PC-3 (cell line): Measurements from ENCODE around the gene CLIC4. TPM values are rescaled to one million over a fixed set of nuclear protein-coding genes. Genes with fewer than 3 reads are reported as not detected.
"Not testable (repeated sequence)": the region's sequence is repeated elsewhere in the genome, so short reads cannot be mapped to it uniquely, and the experiment has no call there.

Source experiments
- ATAC-seq: fragments of 200-7000 bp; cut with Tn5 transposase; 2 replicates; pipeline ENCODE4 v1.9.1; 2020; ENCODE audit warnings: mild to moderate bottlenecking, moderate library complexity
- BruUV-seq: library from RNA; stranded (reverse); fragments of 400-500 nt; replicated peaks from 2 replicates; lab custom pipeline; 2021; lab: Mats Ljungman, UMichigan
- CTCF ChIA-PET: fragments of 300-600 bp; sonication (Branson Sonifier 250); formaldehyde crosslinking; loops from one replicate; lab custom pipeline; 2022; ENCODE audit warnings: antibody characterized with exemption; lab: Charles Lee
- POLR2A ChIA-PET: fragments of 300-600 bp; sonication (Branson Sonifier 250); formaldehyde crosslinking; loops from one replicate; lab custom pipeline; 2022; ENCODE audit warnings: antibody characterized with exemption; ENCODE audit not compliant: unreplicated experiment; lab: Charles Lee
- DNase-seq: peaks from one replicate; pipeline ENCODE4 v3.0.0-alpha.2; 2015
- H2AFZ ChIP-seq: fragments of 300-600 bp; sonication (generic); 2 replicates; pipeline ENCODE4 v1.6.0; 2016; ENCODE audit warnings: antibody characterized with exemption, low read length
- H3F3A ChIP-seq: fragments of 300-600 bp; sonication (generic); one replicate; pipeline ENCODE4 v1.6.0; 2017; ENCODE audit warnings: antibody characterized with exemption, low read length, control low read depth, mild to moderate bottlenecking; ENCODE audit not compliant: unreplicated experiment
- H3K27ac ChIP-seq: fragments of 300-600 bp; sonication (generic); 2 replicates; pipeline ENCODE4 v1.5.1; 2016; ENCODE audit warnings: mild to moderate bottlenecking, low read length
- H3K27me3 ChIP-seq: fragments of 300-600 bp; sonication (generic); 2 replicates; pipeline ENCODE4 v1.6.1; 2016; ENCODE audit warnings: low read length, mixed read lengths
- H3K36me3 ChIP-seq: fragments of 300-600 bp; sonication (generic); 2 replicates; pipeline ENCODE4 v1.6.1; 2016; ENCODE audit warnings: low read depth, mixed run types, low read length, mixed read lengths
- H3K4me1 ChIP-seq: fragments of 300-600 bp; sonication (generic); 2 replicates; pipeline ENCODE4 v1.5.1; 2016; ENCODE audit warnings: low read length; ENCODE audit not compliant: insufficient read depth
- H3K4me2 ChIP-seq: fragments of 300-600 bp; sonication (generic); 2 replicates; pipeline ENCODE4 v1.6.0; 2016; ENCODE audit warnings: low read length
- H3K4me3 ChIP-seq: fragments of 300-600 bp; sonication (generic); 2 replicates; pipeline ENCODE4 v1.5.1; 2016; ENCODE audit warnings: mild to moderate bottlenecking, low read length, mixed read lengths
- H3K79me2 ChIP-seq: fragments of 300-600 bp; sonication (generic); 2 replicates; pipeline ENCODE4 v1.6.1; 2017; ENCODE audit warnings: low read length, mixed read lengths
- H3K9ac ChIP-seq: fragments of 300-600 bp; sonication (generic); 2 replicates; pipeline ENCODE4 v1.6.0; 2016; ENCODE audit warnings: mild to moderate bottlenecking, low read length
- H3K9me2 ChIP-seq: fragments of 300-600 bp; sonication (generic); replicated peaks from 2 replicates; pipeline ENCODE4 v1.6.1; 2016; ENCODE audit warnings: mixed run types, low read length, mixed read lengths
- H3K9me3 ChIP-seq: fragments of 300-600 bp; sonication (generic); 2 replicates; pipeline ENCODE4 v1.6.1; 2016; ENCODE audit warnings: low read length, mixed read lengths
- H4K20me1 ChIP-seq: fragments of 300-600 bp; sonication (generic); 2 replicates; pipeline ENCODE4 v1.6.1; 2016; ENCODE audit warnings: low read length, mixed read lengths
- CTCF ChIP-seq: fragments of 300-600 bp; sonication (generic); conservative IDR thresholded peaks from 2 replicates; pipeline ENCODE4 v1.5.1; 2017; ENCODE audit warnings: antibody characterized with exemption, low read depth, mild to moderate bottlenecking, low read length
- EZH2 ChIP-seq: fragments of 300-600 bp; sonication (generic); IDR thresholded peaks from one replicate; pipeline ENCODE4 v1.6.1; 2017; ENCODE audit warnings: antibody characterized with exemption, mild to moderate bottlenecking, low read length; ENCODE audit not compliant: unreplicated experiment
- EZH2phosphoT487 ChIP-seq: fragments of 300-600 bp; sonication (generic); IDR thresholded peaks from 2 replicates; pipeline ENCODE4 v1.6.1; 2018; ENCODE audit warnings: mild to moderate bottlenecking, antibody characterized with exemption, low read length, borderline replicate concordance
- intact Hi-C: fragments of 100-400 bp; cut with micrococcal nuclease; formaldehyde crosslinking; loops from 2 replicates; pipeline ENCODE4 v1.9.0; 2023
- total RNA-seq: library from RNA; depleted of rRNA; stranded (reverse); fragments of >200 nt; gene quantifications from 2 replicates; pipeline ENCODE4 v1.2.3, GENCODE V29; 2014

The CLIC4 gene
- total RNA-seq, 1 experiment from 2014 or later, result 57.6 TPM

GRCh38 chr1:24822887-24823286, 77.6 kb downstream of the CLIC4 start:
- ATAC-seq (no peak), DNase-seq (no peak)
- Histone ChIP-seq H3K9me2 (no peaks in the 10 kb centered on the region), H3K36me3 (peaks cover 1% of the 10 kb centered on the region; the same call in 1 of the 2 replicates), H3K9ac (no peak overlapping the region), H3K4me1 (no peaks in the 10 kb centered on the region), H4K20me1 (no peaks in the 10 kb centered on the region), H3K27ac (no peak overlapping the region), H2AFZ (no peak overlapping the region), H3K9me3 (no peaks in the 10 kb centered on the region), H3K4me3 (no peak overlapping the region), H3F3A (no peaks in the 10 kb centered on the region), H3K27me3 (no peaks in the 10 kb centered on the region), H3K79me2 (0 out of 2 replicates have a peak, but pooled peaks cover 4% of the 10 kb centered on the region), H3K4me2 (no peak overlapping the region)
- BruUV-seq, result no TSS peak
- CTCF ChIA-PET, result no interaction called here
- POLR2A ChIA-PET, result no interaction called here
- TF ChIP-seq EZH2 (no peak), EZH2phosphoT487 (no peak), CTCF (no peak)
- intact Hi-C loops, result loop anchor here (10.0 kb wide), 1 partner anchor 48 kb away; no protein-coding TSS in a partner anchor

GRCh38 chr1:24823486-24823885, 78.2 kb downstream of the CLIC4 start:
- ATAC-seq, H3F3A ChIP-seq, H3K36me3 ChIP-seq, H3K79me2 ChIP-seq, CTCF ChIA-PET, DNase-seq, H3K27ac ChIP-seq, POLR2A ChIA-PET, H3K27me3 ChIP-seq, H3K4me1 ChIP-seq, H3K9ac ChIP-seq, BruUV-seq, H3K4me2 ChIP-seq, H4K20me1 ChIP-seq, H2AFZ ChIP-seq, H3K4me3 ChIP-seq, H3K9me2 ChIP-seq, H3K9me3 ChIP-seq: not testable (repeated sequence)
- intact Hi-C loops, result loop anchor here (10.0 kb wide), 1 partner anchor 49 kb away; no protein-coding TSS in a partner anchor

GRCh38 chr1:24825174-24825573, 79.9 kb downstream of the CLIC4 start:
- no peak overlapping the region for H3K9ac ChIP-seq
- H4K20me1 ChIP-seq, result no peaks in the 10 kb centered on the region
- H3K4me3 ChIP-seq, result no peak overlapping the region
- TF ChIP-seq EZH2phosphoT487 (no peak), EZH2 (no peak), CTCF (no peak)
- H2AFZ ChIP-seq, result no peak overlapping the region
- peak; percentile 38; the same call in 1 of the 2 replicates for ATAC-seq
- POLR2A ChIA-PET, result no interaction called here
- no peaks in the 10 kb centered on the region for H3K9me3 ChIP-seq
- DNase-seq, result no peak
- BruUV-seq, result no TSS peak
- intact Hi-C loops, result loop anchor here (10.0 kb wide), 1 partner anchor 50 kb away; no protein-coding TSS in a partner anchor
- H3F3A ChIP-seq, result no peaks in the 10 kb centered on the region
- no peaks in the 10 kb centered on the region for H3K36me3 ChIP-seq
- H3K79me2 ChIP-seq, result 0 out of 2 replicates have a peak, but pooled peaks cover 4% of the 10 kb centered on the region
- no peak overlapping the region for H3K4me2 ChIP-seq
- no peak overlapping the region for H3K27ac ChIP-seq
- no peaks in the 10 kb centered on the region for H3K9me2 ChIP-seq
- no peaks in the 10 kb centered on the region for H3K4me1 ChIP-seq
- H3K27me3 ChIP-seq, result no peaks in the 10 kb centered on the region
- CTCF ChIA-PET, result interaction anchor here (0.6 kb wide), 1 partner anchor 142 kb away, joined by 5 read pairs; no protein-coding TSS in a partner anchor
